Measurements from ENCODE around the gene NRG4.
"Not testable (repeated sequence)": the region's sequence is repeated elsewhere in the genome, so short reads cannot be mapped to it uniquely, and the experiment has no call there.

NRG4 gene

DNA sequence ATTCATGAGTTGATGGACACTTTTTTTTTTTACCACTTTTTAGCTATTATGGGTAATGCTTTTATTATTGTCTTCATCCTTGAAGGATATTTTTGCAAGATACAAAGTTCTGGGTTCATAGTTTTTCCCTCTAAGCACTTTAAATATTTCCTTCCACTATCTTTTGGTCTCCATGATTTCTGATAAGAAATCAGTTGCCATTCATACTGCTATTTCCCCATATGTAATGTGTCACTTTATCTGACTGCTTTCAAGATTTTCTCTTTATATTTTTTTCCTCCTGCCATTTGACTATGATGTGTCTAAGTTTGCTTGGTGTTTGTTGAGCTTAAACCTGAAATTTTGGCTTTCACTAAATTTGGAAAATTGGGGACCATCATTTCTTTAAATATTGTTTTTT lies 19.3 kb downstream of the NRG4 start:
- DNase-seq, result no peak

DNA sequence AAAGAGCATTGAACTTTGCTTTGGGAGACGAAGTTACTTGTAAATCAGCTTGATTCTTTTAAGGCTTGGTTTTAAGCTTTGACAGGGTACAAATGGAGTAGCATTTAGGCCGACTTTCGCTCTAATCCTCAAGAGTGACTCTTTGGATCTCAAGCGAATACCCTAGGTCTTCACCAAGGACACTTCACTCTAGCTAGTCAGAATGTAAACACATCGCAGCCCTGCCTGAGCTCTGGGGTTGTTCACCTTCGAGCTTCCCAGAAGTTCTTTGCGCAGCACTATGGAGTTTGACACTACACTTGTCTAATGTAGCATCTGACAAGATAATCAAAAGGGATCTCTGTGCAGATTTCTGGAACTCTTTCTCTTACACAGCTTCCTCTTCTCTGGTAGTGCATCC lies 22.3 kb downstream of the NRG4 start:
- no peak for DNase-seq

DNA sequence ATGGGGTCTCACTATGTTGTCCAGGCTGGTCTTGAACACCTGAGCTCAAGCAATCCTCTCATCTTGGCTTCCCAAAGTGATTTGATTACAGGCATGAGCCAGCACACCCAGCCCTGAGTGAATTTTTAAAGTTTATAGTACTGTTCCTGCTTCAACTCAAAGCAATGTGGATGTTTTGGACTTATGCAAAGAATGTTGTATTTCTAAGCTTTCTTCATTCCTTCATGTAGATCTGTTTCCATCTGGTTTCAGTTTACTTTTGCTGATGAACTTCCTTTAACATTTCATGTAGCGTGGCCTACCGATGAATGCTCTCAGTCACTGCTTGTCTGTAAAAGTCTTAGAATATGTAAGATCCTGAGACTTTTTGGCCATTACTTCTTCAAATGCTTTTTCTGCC lies 23.2 kb downstream of the NRG4 start:
- DNase-seq, result no peak

DNA sequence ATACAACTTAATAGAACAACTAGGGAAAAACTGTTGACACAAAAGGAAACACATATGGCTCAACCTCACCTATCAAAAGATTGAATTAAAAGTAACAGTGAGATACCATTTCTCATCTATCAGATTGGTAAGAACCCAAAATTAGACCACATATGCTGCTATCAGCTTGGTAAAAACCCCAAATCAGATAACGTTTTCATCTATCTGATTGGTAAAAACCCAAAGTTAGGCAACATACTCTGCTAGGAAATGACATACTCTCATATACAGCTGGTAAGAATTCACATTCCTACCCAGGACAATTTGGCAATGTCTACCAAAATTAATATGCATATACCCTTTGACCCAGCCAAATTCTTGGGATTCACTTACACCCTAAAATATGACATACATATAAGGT lies 26.3 kb downstream of the NRG4 start:
- no peak for DNase-seq

DNA sequence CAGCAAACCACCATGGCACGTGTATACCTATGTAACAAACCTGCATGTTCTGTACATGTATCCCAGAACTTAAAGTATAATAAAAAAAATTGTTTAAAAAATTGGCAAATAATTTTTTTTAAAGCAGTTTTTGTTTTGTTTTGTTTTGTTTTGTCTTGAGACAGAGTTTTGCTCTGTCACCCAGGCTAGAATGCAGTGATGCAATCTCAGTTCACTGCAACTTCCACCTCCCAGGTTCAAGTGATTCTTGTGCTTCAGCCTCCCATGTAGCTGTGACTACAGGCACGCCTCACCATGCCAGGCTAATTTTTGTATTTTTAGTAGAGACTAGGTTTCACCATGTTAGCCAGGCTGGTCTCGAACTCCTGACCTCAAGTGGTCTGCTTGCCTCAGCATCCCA lies 27.5 kb downstream of the NRG4 start:
- not testable (repeated sequence) for DNase-seq

DNA sequence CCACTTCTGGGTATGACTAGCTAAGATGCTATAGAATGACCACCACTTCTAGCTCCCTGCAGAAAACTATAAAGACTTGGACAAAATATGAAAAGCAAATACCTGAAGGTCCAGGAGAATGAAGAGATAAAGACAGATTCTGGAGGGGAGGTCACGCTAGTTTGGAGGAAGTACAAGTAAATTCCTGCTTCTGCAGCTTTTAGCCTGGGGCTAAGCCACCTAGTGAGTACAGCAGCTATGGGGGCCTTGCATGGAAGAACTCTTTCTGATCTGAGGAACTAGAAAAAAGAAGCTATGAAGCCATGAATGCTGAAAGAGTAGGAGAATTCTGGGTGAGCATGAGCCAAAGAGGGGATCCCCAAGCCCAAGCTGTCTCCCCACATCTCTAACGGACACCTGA lies 29.8 kb downstream of the NRG4 start:
- no peak for DNase-seq

DNA sequence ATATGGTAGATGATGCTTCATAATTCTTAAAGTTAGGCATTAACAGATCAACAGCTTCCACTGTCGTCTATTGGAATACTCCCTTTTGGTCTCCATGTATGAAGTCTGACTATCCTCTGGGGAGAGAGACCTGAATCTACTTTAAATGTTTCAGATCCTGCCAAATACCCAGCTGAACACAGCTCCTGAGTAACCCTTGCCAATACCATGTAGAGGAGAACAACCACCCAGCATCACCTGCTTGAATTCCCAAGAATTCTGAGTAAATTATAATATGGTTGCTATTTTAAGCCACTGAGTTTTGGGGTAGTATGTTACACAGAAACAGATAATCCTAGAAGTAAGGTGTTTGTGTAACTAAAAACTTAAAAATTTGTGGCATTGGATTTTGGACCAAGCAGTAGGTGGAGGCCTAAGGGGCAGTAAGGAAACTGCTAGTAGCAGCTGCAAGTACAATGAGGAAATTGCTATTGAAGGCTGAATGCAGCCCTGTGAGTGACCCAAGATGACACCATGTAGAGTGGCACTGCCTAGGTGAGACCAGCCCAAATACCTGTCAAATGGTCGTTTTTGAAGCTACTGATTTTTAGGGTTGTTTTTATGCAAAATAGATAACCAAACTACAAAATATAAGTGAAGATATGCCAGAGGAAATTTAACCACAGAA lies 30.9 kb downstream of the NRG4 start:
- no peak for DNase-seq

DNA sequence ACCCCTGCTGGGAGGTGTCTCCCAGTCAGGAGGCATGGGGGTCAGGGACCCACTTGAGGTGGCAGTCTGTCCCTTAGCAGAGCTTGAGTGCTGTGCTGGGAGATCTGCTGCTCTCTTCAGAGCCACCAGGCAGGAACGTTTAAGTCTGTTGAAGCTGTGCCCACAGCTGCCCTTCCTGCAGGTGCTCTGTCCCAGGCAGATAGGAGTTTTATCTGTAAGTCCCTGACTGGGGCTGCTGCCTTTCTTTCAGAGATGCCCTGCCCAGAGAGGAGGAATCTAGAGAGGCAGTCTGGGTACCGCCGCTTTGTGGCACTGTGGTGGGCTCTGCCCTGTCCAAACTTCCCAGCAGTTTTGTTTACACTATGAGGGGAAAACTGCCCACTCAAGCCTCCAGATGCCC lies 35.5 kb downstream of the NRG4 start:
- DNase-seq, result not testable (repeated sequence)

DNA sequence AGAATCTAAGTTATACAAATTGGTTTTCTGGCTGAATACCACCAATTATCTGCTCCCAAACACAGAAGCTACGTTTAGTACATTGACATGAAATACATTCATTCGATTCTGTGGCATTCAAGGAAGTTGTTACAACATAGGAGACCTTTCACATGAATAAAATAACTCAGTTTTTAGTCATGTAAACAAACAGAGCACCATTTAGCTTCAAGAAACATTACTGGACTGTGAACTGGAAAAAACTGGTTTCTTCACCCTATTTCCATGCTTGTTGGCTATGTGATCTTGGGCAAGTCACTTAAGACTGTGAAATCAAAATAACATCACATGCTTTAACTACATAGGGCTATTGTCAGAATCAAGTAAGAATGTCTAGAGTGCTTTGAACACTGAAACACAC lies 46.2 kb downstream of the NRG4 start:
- no peak for DNase-seq

DNA sequence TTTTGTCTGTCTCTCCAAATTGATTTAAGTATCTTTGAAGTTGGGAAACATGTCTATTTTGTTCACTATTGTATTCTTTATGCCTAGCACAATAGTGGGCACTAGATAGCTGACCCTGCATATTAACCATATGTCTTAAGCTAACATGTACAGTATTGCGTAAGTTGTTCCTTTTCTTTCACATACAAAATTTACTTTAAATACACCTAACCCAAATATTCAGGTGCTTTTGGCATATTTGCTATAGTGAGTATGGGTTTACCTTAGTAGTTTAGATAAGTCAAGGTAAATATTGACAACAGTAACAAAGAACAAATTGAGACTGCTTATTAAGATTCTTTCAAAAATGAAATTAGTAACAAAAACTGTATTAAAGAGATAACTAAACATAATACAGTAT lies 50.9 kb downstream of the NRG4 start:
- no peak for DNase-seq

DNA sequence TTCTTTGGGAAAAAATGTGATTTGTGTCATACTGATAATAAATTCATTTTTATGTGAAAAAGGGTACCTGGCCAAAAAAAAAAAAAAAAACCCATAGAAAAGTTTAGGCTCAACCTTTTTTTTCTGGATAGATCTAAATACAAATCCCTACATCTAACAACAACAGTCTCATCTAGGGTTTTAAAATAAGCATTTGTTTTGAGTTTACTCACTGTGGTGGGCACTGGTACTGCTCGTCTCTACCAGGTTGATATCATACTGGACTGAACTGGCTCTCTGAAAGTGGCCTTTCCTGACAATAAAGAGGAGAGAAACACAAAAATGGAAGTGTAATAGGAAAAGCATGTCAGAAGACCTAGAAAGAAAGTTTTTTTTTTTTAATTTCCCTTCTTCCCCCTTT lies 56.5 kb downstream of the NRG4 start:
- DNase-seq, result no peak

DNA sequence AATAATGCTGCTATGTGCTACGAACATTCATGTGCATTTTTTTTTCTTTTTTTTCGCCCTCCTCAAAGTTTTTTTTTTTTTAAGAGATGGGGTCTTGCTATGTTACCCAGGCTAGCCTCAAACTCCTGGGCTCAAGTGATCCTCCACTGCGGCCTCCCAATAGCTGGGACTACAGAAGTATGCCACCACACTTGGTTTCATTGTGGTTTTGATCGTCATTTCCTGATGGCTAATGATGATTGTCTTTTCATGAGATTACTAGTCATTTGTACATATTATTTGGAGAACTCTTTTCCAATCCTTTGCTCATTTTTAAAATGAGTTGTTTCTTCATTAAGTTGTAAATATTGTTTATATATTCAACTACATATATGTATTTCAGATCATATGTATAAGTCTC lies 59.7 kb downstream of the NRG4 start:
- DNase-seq, result no peak

DNA sequence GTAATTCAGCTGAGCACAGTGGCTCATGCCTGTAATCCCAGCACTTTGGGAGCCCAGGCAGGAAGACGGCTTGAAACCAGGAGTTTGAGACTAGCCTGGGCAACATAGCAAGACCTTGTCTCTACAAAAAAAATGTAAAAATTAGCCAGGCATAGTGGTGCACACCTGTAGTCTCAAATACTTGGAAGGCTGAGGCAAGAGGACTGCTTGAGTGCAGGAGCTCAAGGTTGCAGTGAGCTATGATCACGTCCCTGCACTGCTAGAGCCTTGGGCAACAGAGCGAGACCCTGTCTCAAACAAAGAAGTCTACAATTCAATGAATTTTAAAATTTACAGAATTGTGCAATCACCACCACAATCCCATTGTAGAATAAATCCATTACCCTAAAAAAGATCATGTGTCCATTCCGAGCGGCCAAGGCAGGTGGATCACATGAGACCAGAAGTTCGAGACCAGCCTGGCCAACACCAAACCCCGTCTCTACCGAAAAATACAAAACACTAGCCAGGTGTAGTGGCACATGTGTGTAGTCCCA lies 63.4 kb downstream of the NRG4 start:
- DNase-seq, result no peak

DNA sequence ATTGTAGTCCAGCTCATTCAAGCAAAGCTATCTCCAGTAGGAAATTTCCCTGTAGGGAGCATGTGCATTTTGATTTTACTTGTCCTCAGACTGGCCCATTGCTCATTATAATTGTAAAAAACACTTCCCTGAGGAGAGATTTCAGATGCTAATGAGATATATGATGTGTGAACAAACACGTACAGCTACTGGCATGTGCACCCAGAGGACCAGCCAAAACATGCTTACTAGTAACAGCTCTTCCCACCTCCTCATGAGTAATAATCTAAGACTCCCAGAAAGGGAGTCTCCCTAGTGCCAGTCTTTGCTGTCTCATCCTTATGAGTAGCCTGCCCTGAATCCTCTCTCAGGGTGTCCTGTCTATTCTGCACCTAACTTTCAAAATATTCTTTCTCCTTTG lies 65.1 kb downstream of the NRG4 start:
- DNase-seq, result no peak

DNA sequence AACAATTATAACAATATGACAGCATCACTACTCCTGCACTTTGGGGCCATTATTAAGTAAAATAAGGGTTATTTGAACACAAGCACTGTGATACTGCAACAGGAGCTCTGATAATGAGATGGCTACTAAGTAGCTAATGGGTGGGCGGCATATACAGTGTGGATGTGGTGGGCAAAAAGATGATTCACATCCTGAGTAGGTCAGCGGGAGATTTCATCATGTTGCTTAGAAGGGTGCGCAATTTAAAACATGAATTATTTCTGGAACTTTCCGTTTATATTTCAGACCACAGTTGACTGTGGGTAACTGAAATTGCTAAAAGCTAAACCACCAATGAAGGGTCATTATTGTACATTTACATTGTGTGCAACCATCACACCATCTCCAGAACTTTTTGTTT lies 66.3 kb downstream of the NRG4 start:
- no peak for DNase-seq

DNA sequence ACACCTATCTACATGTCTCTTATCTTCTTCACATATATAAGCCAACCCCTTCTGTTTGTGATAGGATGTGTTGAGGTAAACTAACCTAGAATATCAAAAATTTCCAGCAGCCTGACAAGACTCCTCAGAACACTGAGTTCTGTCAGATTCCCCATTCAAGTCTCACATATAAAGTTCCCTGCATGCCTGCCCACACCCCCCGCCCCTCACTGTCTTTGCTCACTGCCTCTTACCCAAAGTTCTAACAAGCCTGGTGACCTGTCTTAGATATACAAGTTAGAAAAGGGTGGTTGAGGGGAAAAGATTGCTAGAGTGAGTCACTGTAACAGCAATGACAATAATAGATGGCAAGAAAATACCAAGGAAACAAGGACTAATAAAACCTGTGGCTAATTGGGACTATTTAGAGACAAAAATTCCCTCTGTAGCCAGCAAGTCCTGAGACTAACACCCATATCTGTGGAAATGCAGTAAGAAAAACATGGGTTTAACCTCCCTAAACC lies 68.5 kb downstream of the NRG4 start:
- no peak for DNase-seq

DNA sequence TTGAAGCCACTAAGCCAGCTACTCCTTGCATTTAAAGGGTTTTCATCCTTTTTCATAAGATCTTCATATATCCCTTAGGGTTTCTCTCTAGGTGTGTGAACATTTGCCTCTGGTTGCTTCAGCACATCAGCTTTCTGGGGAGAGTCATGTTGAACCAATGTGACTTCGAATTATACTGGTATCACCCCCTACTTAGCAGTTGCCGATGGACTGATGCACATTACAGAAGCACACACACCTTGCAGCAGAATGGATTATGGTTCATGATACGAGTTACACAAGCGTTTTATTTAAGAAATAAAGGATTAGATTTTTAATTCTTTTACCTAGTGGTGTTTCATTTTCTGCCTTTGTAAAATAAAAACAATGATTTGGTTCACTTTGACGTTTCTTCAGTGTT lies 69.0 kb downstream of the NRG4 start:
- DNase-seq, result no peak

DNA sequence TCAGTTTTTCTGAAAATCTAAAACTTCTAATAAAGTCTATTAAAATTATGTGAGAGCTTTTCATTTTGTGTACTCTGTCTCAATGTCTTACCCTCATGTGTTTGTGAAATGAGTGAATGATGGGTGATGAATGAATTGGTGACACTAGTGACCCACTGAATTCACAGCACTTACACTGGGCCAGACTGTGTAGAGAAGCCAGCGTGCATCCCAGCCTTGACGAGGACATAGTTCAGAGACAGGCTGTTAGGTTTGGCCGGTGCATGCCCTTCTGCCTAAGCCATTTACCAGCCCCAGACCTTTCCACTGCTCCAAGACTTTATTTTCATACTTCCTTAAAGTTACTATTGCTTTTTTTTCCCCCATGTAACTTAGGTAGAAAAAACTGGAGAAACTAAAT lies 69.8 kb downstream of the NRG4 start:
- no peak for DNase-seq

DNA sequence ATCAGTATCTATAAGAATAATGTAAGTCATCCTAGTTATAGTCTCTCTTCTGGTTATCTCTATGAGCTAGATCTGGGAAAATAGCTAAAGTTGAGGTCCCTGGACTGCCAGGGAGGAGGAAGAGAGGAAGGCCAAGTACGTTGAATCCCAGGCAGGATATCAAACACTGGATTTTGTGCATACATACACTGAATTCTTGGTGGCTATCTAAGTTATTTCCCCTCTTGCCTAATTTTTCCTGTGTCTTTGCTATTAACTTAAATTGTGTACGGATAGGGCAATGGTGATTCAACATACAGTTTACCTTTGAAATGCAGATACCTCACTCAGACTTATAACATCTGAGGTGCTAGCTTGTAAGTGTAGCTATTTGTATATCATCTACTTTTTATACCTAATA lies 81.4 kb downstream of the NRG4 start:
- DNase-seq, result no peak

DNA sequence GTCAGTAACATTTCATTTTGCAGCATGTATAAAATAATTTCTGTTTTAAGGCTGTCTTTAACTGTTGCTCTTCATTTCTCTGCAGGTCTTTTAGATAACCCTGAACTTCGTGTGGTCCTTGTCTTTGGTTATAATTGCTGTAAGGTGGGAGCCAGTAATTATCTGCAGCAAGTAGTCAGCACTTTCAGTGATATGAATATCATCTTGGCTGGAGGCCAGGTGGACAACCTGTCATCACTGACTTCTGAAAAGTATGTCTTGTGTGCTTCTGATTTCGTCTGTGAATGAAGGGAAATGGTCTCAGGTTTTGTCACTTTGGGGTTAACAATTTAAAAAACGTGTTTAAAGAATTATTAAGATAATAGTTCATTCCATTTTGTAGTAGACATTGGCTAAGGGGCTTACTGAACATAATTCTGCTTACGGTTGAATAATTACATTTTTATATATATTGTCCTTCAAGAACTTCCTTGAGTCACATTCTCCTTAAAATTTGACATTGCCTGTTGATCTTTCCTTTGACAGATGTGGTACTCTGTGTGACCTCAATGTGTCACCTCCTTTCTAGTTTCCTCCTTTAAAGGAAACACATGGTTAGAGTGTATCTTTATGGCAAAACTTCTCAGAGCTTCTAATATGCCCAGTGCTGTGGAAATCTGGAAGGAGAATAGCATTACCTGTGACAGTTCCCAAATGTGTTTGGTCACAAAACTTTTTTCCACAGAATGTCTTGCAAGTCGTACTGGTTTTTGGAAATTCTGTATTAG lies 82.2 kb downstream of the NRG4 start:
- no peak for DNase-seq

DNA sequence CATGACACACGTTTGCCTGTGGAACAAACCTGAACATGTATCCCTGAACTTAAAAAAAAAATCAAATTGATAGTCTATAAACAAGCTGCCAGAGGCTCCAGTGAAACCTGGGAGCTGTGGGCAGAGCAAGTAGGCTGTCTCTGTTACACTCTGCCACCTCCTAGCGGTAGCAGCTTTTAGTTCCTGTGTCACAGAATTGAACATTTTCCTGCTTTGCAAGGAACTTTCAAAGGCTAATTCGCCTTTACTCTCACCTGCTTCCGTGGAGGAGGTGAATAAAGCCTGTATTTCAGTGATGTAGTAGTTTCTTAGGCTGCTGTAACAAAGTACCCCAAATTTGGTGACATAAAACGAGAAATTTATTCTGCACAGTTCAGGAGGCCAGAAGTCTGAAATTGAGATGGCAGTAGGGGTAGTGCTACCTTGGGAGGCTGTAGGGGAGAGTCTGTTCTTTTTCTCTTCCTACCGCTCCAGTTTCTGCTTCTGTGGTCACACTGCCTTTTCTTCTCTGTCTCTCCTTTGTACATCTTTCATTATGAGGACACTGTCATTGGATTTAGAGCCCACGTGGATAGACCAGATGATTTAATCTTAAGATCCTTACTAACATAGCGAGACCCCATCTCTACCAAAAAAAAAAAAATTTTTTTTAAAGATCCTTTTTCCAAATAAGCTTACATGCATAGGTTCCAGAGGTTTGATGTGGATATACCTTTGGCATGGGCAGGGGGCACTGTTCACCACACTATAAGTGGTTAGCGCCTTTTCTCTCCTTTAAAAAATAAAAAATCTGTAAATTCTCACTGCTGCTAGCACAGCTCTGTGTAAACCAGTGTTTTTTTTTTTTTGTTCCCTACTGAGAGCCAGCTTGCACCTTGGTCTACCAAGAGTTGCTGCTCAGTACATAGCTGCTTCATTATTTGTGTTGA lies 83.3 kb downstream of the NRG4 start:
- no peak for DNase-seq

DNA sequence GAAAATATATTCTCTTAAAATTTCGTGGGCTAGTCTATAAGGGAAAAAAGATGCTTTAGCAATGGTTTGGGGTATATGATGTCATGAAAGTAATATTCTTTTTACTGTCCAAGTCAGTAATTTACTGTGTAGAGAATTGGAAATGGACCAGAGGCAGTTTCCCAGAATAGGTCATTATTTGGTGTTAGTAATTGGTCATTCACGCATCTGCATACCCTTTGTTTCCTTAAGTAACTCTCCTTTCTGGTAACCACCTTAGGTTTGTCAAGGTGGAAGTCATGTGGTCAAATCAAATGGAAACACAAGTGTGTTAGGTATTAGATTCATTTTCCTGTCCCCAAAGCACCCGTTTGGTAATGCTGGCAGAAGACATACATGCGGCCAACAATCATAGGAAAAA lies 84.6 kb downstream of the NRG4 start:
- no peak for DNase-seq

DNA sequence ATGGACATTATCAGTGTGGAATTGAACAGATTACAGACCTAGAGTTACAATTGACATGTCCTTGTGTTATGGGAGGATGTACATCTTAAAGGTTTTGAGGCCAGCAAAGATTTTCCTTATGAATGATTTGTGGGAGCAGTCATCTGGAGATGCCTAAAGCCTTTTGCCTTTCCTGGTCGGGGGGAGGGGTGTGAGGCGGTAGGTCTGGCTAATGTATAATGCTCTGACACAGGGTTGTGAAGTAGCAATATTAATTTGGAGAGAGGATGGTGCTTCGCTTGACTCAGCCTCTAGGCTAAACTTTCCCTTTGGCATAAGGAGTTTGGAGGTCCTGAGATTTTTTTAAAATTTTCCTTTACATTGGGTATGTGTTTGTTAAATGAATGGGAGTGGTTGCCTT lies 85.3 kb downstream of the NRG4 start:
- no peak for DNase-seq

All from hippocampal formation (tissue), 2 donors.